Measurements from ENCODE around the gene LYRM2. TPM values are rescaled to one million over a fixed set of nuclear protein-coding genes. Genes with fewer than 3 reads are reported as not detected.

The LYRM2 gene
- total RNA-seq, 1 donor from 2014 or later, result 14.5 TPM

GRCh38 chr6:89555031-89555430 lies 83.5 kb downstream of the LYRM2 start:
- intact Hi-C loops (cut with DNase I), result no loop called here

GRCh38 chr6:89554106-89554505 lies 84.4 kb downstream of the LYRM2 start:
- intact Hi-C loops (cut with DNase I), result no loop called here
- DNase-seq (ENCODE audit: extremely low spot score in 2 of 2), result peak in 1 of 2 donors; percentile 37
- Histone ChIP-seq H3K4me3 (no peak overlapping the region), H3K27ac (no peak overlapping the region), H3K9me3 (no peaks in the 10 kb centered on the region), H3K36me3 (no peaks in the 10 kb centered on the region), H3K27me3 (no peaks in the 10 kb centered on the region), H3K4me1 (no peaks in the 10 kb centered on the region)
- TF ChIP-seq POLR2AphosphoS5 (IDR thresholded peaks at IDR 0.05; ENCODE audit: insufficient read depth in 1 of 2, low read depth in 1 of 2) (no peak), POLR2A (IDR thresholded peaks at IDR 0.05) (no peak), CTCF (IDR thresholded peaks at IDR 0.05) (no peak)

More at GRCh38 chr6:89555031-89555430, 83.5 kb downstream of the LYRM2 start:
- no peaks in the 10 kb centered on the region for H3K4me1 ChIP-seq
- TF ChIP-seq POLR2A (IDR thresholded peaks at IDR 0.05), result no peak
- no peak for TF ChIP-seq CTCF (IDR thresholded peaks at IDR 0.05)
- TF ChIP-seq POLR2AphosphoS5 (IDR thresholded peaks at IDR 0.05; ENCODE audit: insufficient read depth in 1 of 2, low read depth in 1 of 2), result no peak
- no peak overlapping the region for H3K27ac ChIP-seq
- no peaks in the 10 kb centered on the region for H3K27me3 ChIP-seq
- no peaks in the 10 kb centered on the region for H3K9me3 ChIP-seq
- no peaks in the 10 kb centered on the region for H3K36me3 ChIP-seq
- DNase-seq (ENCODE audit: extremely low spot score in 2 of 2), result no peak
- H3K4me3 ChIP-seq, result no peak overlapping the region

- no peaks in the 10 kb centered on the region for H3K27me3 ChIP-seq
- no peak for TF ChIP-seq POLR2AphosphoS5 (IDR thresholded peaks at IDR 0.05; ENCODE audit: insufficient read depth in 1 of 2, low read depth in 1 of 2)
- TF ChIP-seq CTCF (IDR thresholded peaks at IDR 0.05), result no peak
- TF ChIP-seq POLR2A (IDR thresholded peaks at IDR 0.05), result no peak
- intact Hi-C loops (cut with DNase I), result no loop called here
- no peaks in the 10 kb centered on the region for H3K4me1 ChIP-seq
- no peaks in the 10 kb centered on the region for H3K9me3 ChIP-seq
- DNase-seq (ENCODE audit: extremely low spot score in 2 of 2), result peak in 1 of 2 donors; percentile 60
- H3K36me3 ChIP-seq, result no peaks in the 10 kb centered on the region
- H3K27ac ChIP-seq, result no peak overlapping the region
- H3K4me3 ChIP-seq, result no peak overlapping the region
Observed at GRCh38 chr6:89553431-89553830, 85.1 kb downstream of the LYRM2 start.

- intact Hi-C loops (cut with DNase I), result no loop called here
Observed at GRCh38 chr6:89547281-89547680, 91.3 kb downstream of the LYRM2 start.

More at GRCh38 chr6:89547281-89547680, 91.3 kb downstream of the LYRM2 start:
- Histone ChIP-seq H3K27me3 (no peaks in the 10 kb centered on the region), H3K27ac (no peak overlapping the region), H3K9me3 (no peaks in the 10 kb centered on the region), H3K36me3 (no peaks in the 10 kb centered on the region), H3K4me1 (no peaks in the 10 kb centered on the region), H3K4me3 (no peak overlapping the region)
- peak in 1 of 2 donors; percentile 84 for DNase-seq (ENCODE audit: extremely low spot score in 2 of 2)
- TF ChIP-seq CTCF (IDR thresholded peaks at IDR 0.05) (no peak), POLR2AphosphoS5 (IDR thresholded peaks at IDR 0.05; ENCODE audit: insufficient read depth in 1 of 2, low read depth in 1 of 2) (no peak), POLR2A (IDR thresholded peaks at IDR 0.05) (no peak)
